Measurements from ENCODE around the gene ACSL3. TPM values are rescaled to one million over a fixed set of nuclear protein-coding genes. Genes with fewer than 3 reads are reported as not detected.

The ACSL3 gene
- total RNA-seq, 1 donor from 2014 or later: 95.8 TPM

DNA sequence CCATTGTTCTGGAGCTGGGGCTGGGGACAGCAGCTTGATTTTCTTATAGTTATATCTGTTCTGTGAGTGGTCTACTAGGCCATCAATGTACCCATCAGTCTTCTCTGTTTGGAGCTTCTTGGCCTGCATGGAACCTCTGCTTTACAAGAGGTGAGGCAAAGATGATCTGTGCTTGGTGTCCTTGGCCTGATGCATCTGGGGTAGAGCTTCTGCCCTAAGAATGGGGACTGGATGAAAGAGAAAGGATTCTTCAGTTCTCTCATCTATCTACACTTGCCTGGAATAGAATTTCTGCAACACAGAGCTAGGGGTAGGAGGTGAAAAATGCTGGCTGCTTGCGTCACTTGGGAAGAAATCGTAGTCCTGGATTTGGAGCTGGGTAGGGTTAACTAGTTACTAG, 46.2 kb downstream of the ACSL3 start:
- Mint-ChIP-seq H3K4me1 (ENCODE audit: unreplicated experiment) (peaks cover 19% of the 10 kb centered on the region), H3K4me3 (no peak overlapping the region), H3K9me3 (no peaks in the 10 kb centered on the region), H3K36me3 (peaks cover 23% of the 10 kb centered on the region), H3K27me3 (no peaks in the 10 kb centered on the region), H3K27ac (no peak overlapping the region)
- no peak for DNase-seq (ENCODE audit: extremely low spot score, unreplicated experiment)
- no peak for TF ChIP-seq CTCF (conservative IDR thresholded peaks at IDR 0.05)

GRCh38 chr2:222907790-222908441, 47.1 kb downstream of the ACSL3 start:
- H3K36me3 Mint-ChIP-seq: peaks cover 23% of the 10 kb centered on the region
- no peak overlapping the region for H3K4me3 Mint-ChIP-seq
- DNase-seq (ENCODE audit: extremely low spot score, unreplicated experiment): no peak
- H3K27me3 Mint-ChIP-seq: no peaks in the 10 kb centered on the region
- no peak for TF ChIP-seq CTCF (conservative IDR thresholded peaks at IDR 0.05)
- no peaks in the 10 kb centered on the region for H3K9me3 Mint-ChIP-seq
- peaks cover 14% of the 10 kb centered on the region for H3K4me1 Mint-ChIP-seq (ENCODE audit: unreplicated experiment)
- H3K27ac Mint-ChIP-seq: no peak overlapping the region

- Mint-ChIP-seq H3K4me3 (no peak overlapping the region), H3K27me3 (no peaks in the 10 kb centered on the region), H3K27ac (no peak overlapping the region), H3K36me3 (peaks cover 28% of the 10 kb centered on the region), H3K4me1 (ENCODE audit: unreplicated experiment) (peaks cover 19% of the 10 kb centered on the region), H3K9me3 (no peaks in the 10 kb centered on the region)
- DNase-seq (ENCODE audit: extremely low spot score, unreplicated experiment): no peak
- no peak for TF ChIP-seq CTCF (conservative IDR thresholded peaks at IDR 0.05)
Measured at GRCh38 chr2:222909286-222909685, 48.5 kb downstream of the ACSL3 start.

GRCh38 chr2:222912117-222912516, 51.3 kb downstream of the ACSL3 start:
- H3K27me3 Mint-ChIP-seq: no peaks in the 10 kb centered on the region
- H3K4me3 Mint-ChIP-seq: no peak overlapping the region
- no peak for TF ChIP-seq CTCF (conservative IDR thresholded peaks at IDR 0.05)
- DNase-seq (ENCODE audit: extremely low spot score, unreplicated experiment): no peak
- H3K9me3 Mint-ChIP-seq: no peaks in the 10 kb centered on the region
- no peak overlapping the region for H3K27ac Mint-ChIP-seq
- H3K36me3 Mint-ChIP-seq: peaks cover 24% of the 10 kb centered on the region
- peaks cover 14% of the 10 kb centered on the region for H3K4me1 Mint-ChIP-seq (ENCODE audit: unreplicated experiment)

DNA sequence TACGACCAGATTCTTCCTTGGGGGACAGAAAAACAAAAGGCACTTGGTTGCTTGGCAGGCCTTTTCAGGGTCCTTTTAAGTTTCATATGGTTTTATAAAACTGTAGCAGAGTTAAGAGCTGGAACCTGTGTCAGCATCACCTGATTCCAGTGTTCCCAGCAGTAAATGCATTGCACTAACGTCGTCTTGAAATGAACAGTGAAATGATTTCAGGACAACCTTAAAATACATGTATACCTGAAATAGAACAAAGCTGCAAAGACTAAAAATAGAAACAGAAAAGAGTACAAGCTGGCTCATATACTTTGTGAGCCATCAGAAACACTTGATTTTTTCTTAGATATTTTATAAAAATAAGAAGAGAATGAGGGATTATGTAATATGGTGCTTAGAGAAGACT, 51.9 kb downstream of the ACSL3 start:
- Mint-ChIP-seq H3K9me3 (no peaks in the 10 kb centered on the region), H3K36me3 (peaks cover 23% of the 10 kb centered on the region), H3K27me3 (no peaks in the 10 kb centered on the region), H3K27ac (no peak overlapping the region), H3K4me1 (ENCODE audit: unreplicated experiment) (peaks cover 12% of the 10 kb centered on the region), H3K4me3 (no peak overlapping the region)
- no peak for TF ChIP-seq CTCF (conservative IDR thresholded peaks at IDR 0.05)
- no peak for DNase-seq (ENCODE audit: extremely low spot score, unreplicated experiment)
